Mammary epithelial cell (primary cell): ENCODE measurements around the gene DBI.

Experiments used
- EZH2 ChIP-seq: IDR thresholded peaks from 2 replicates; pipeline ENCODE4 v1.6.1; 2012; ENCODE audit warnings: low read length, inconsistent platforms, borderline replicate concordance
- TF ChIP-seq, protein P1 (sequence below), 2 donors: IDR thresholded peaks in 1 of 2; conservative IDR thresholded peaks in 1 of 2; 2 replicates each; pipeline ENCODE4 v1.5.1; 2011 to 2012; ENCODE audit warnings: inconsistent platforms in 2 of 2, low read length in 2 of 2, mild to moderate bottlenecking in 2 of 2, control low read depth in 1 of 2, low read depth in 1 of 2; ENCODE audit not compliant: insufficient read depth in 1 of 2; ENCODE audit errors: extremely low read depth in 1 of 2

- TF ChIP-seq, protein P1, sequence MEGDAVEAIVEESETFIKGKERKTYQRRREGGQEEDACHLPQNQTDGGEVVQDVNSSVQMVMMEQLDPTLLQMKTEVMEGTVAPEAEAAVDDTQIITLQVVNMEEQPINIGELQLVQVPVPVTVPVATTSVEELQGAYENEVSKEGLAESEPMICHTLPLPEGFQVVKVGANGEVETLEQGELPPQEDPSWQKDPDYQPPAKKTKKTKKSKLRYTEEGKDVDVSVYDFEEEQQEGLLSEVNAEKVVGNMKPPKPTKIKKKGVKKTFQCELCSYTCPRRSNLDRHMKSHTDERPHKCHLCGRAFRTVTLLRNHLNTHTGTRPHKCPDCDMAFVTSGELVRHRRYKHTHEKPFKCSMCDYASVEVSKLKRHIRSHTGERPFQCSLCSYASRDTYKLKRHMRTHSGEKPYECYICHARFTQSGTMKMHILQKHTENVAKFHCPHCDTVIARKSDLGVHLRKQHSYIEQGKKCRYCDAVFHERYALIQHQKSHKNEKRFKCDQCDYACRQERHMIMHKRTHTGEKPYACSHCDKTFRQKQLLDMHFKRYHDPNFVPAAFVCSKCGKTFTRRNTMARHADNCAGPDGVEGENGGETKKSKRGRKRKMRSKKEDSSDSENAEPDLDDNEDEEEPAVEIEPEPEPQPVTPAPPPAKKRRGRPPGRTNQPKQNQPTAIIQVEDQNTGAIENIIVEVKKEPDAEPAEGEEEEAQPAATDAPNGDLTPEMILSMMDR (conservative IDR thresholded peaks at IDR 0.05 in 1 of 2, IDR thresholded peaks at IDR 0.05 in 1 of 2; ENCODE audit: extremely low read depth in 1 of 2, insufficient read depth in 1 of 2, low read depth in 1 of 2, low read length in 2 of 2), result no peak
- no peak for TF ChIP-seq EZH2
These were observed 29.0 kb upstream of the DBI start for GRCh38 chr2:119337749-119338148.
